Measurements from ENCODE around the gene GUCA2B. TPM values are rescaled to one million over a fixed set of nuclear protein-coding genes. Genes with fewer than 3 reads are reported as not detected.

Gene GUCA2B
- total RNA-seq, 1 donor from 2014 or later = not detected

DNA sequence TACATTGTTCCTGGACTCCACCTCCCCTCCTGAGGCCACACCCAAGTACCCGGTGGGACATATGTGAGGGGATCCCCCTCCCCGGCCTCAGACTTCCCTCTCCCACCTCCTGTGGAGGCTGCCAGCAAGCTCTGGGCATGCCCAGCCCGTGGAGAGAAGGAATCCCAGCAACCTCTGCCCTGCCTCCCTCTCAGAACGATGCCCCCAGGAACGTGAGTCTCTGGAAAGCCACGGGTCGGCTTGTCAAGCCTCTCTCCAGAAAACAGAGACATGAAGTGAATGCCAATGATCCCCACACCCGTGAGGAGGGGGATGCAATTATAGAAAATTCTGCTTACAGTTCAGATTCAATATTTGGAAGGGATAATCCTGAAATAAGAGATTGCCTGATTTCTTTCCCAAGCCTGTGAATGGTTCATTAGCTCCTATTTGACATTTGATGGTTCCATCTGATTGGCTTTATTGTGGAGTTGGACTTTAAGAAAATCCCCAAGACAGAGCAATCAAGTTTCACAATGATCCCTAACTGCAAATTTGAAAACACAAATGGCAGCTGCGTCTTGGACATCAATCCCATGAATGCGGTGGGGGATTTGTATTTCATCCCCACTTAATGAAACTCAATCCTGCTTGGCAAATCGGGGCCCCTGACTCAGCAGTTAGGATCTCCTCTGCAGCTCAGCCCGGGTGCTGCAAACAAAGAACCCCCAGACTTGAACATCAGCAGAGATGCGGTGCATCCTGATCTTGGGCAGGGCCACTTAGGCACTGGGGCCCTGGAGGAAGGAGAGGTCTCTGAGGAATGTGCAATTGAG lies 9.1 kb upstream of the GUCA2B start:
- DNase-seq (ENCODE audit: low read depth) = no peak

GRCh38 chr1:42144711-42145388 lies 8.4 kb upstream of the GUCA2B start:
- DNase-seq (ENCODE audit: low read depth) = no peak

- DNase-seq (ENCODE audit: low read depth) = no peak
Observed at GRCh38 chr1:42145389-42145716, 7.9 kb upstream of the GUCA2B start.

- DNase-seq (ENCODE audit: low read depth) = no peak
Observed at GRCh38 chr1:42145764-42146625, 7.2 kb upstream of the GUCA2B start.

DNA sequence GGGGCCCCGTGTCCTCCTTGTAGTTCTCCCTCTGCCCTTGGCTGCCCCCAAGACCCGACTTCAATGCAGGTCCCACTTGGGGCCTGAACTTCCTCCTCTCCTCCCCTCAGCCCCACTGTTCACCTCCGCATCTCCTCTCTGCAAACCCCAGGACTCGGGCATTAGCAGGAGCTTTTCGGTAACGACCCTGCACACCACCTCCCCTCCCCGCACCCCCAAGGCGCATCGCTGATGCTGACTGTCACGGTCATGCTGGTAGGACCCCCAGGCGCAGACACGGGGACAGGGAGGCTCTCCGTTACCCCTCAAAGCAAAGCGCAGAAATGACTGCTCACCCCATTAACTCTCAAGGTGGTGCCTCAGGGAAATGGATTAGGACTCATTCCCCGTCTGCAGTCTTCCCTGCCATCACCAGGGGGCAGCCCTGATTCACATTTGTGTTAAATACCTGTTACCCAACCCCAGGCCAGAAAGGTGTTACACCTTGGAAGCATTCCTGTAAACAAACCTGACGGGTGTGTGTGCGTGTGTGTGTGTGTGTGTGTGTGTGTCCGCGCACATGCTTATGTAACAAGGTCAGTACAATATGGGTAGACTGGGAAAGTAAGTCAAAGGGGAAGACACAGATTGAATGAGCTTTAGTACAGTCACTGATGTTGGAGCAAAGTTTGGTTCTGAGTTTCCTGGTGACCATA lies 6.4 kb upstream of the GUCA2B start:
- peak; percentile 66 for DNase-seq (ENCODE audit: low read depth)

DNA sequence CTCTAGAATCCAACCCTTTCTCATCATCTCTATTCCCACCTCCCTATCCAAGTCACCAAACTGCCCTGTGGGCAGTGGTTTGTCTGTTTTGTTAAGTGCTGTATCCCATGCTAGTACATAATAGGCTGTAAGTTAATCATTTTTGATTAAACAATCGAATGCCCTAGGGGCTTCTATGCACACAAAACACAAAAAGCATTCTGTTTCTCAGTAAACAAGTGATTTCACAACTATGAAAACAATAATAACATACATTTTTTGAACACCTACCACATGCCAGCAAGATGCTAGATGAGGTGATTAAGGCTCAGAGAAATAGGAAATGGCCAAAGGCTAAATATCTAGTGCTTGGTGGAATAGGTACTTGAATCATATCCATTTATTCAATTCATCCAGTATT lies 5.0 kb upstream of the GUCA2B start:
- peak; percentile 50 for DNase-seq (ENCODE audit: low read depth)

- no peak for DNase-seq (ENCODE audit: low read depth)
Observed at GRCh38 chr1:42150651-42151050, 2.6 kb upstream of the GUCA2B start.

DNA sequence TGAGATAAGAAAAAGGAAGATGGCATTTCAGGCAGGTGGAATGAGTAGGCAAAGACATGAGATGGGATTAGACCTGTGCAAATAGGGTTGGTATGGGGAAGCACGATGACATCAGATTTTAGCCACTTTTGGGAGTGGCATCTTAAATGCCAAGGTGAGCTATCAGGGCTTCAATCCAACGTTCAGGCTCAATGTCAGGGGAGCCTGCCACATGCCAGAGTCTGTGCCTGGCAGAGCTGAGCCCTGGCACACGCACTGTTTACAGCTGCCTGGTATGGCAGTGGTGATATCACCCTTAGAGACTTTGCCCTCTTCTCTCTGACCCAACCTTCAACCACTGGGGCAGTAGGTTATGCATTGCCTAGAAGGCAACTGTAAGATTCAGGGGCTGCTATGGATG lies 1.1 kb upstream of the GUCA2B start:
- DNase-seq (ENCODE audit: low read depth) = no peak

DNA sequence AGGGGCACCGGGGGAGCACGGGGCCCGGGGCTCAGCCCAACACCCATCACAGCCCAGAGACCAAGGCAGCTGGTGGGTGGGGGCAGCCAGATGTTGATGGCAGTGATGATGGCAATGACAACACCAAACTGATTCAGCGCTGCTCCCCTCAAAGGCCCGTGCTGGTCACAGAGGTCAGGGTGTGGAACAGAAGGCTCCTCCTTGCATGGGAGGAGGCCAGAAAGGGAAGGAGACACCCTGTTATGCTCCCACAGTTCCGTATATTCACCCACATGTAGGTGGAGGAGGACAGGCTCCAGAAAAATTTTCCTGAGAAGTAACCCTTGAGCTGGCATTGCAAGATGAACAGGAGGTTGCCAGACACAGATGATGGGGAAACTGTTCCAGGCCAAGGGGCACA lies 414 bp downstream of the GUCA2B start:
- DNase-seq (ENCODE audit: low read depth) = no peak

DNA sequence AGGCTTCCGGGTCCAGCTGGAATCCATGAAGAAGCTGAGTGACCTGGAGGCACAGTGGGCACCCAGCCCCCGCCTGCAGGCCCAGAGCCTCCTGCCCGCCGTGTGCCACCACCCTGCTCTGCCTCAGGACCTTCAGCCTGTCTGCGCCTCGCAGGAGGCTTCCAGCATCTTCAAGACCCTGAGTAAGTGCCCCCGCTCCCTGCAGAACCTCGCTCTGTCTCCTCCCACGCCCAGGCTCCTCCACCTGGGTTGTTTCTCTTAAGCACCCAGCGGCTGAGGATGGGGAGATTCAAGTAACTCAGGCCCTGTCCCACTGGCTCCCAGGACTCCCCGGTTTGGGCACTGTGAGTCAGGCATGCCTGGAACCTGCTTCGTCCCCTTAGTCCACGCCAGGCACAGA lies 1.5 kb downstream of the GUCA2B start:
- DNase-seq (ENCODE audit: low read depth) = no peak

GRCh38 chr1:42155362-42155761 lies 2.2 kb downstream of the GUCA2B start:
- no peak for DNase-seq (ENCODE audit: low read depth)

- DNase-seq (ENCODE audit: low read depth) = no peak
Observed at GRCh38 chr1:42157667-42158066, 4.5 kb downstream of the GUCA2B start.

DNA sequence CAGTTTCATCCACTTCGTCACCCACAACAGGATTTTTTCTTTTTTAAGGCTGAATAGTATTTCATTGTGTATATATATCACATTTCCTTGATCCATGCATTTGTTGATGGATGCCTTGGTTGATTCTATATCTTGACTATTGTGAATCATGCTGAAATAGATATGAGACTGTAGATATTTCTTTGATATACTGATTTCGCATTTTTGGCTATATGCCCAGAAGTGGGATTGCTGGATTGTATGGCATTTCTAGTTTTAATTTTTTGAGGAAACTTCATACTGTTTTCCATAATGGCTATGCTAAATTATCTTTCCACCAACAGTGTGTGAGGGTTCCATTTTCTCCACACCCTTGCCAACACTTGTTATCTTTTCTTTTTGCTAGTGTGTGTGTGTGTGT lies 5.0 kb downstream of the GUCA2B start:
- DNase-seq (ENCODE audit: low read depth) = no peak

- DNase-seq (ENCODE audit: low read depth) = no peak
Observed at GRCh38 chr1:42162181-42162580, 9.0 kb downstream of the GUCA2B start.

- no peak for DNase-seq (ENCODE audit: low read depth)
Observed at GRCh38 chr1:42163114-42163513, 9.9 kb downstream of the GUCA2B start.

- DNase-seq (ENCODE audit: low read depth) = no peak
Observed at GRCh38 chr1:42163536-42164503, 10.6 kb downstream of the GUCA2B start.

- no peak for DNase-seq (ENCODE audit: low read depth)
Observed at GRCh38 chr1:42164551-42165420, 11.6 kb downstream of the GUCA2B start, which contains the start of gene GUCA2A. Gene GUCA2A, minus strand, starts transcription at chr1:42164745. Its CDS starts 33 bp downstream, at chr1:42164712.

DNA sequence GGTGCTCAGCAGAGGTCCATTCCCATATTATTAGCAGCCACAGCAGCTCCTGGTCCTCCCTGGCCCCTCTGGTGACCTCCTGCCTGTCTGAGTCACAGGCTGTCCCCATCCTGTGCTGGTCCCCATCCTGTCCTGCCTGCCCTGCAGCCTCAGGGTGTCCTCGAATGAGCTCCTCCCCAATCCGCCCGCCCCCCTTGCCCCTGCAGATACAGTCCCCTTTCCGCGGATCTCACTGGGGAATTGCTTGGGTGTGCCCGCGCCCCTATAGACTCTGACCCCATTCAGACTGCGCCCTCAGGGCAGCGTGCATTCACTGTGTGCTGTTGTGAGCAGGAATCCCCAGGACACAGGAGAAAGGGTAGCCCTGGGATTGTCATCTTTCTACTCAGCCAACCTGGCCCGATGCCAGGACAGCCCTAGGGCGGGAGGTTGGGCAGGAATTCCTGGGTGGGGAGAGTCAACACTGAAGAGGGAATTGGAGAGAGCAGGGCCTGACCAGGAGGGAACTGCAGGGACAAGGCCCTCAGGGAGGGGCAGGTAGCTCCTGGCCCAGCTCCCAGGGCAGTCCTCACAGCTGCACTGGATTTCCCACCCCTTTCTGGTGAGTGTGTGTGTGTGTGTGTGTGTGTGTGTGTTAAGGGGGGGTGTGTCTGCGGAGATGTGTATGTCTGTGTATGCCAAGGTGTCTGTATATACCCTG lies 12.5 kb downstream of the GUCA2B start:
- DNase-seq (ENCODE audit: low read depth) = peak; percentile 78
